Activated naive CD4-positive, alpha-beta T cell treated with anti-CD3 and anti-CD28 coated beads, Interleukin-2, amount 50 U/mL, for 72 hours (primary cell): Measurements from ENCODE around the gene NAIF1. TPM values are rescaled to one million over a fixed set of nuclear protein-coding genes. Genes with fewer than 3 reads are reported as not detected.
"Not testable (repeated sequence)": the region's sequence is repeated elsewhere in the genome, so short reads cannot be mapped to it uniquely, and the experiment has no call there.

ENCODE experiments used
- ATAC-seq, 2 donors: fragments of 150-1000 bp; cut with Tn5 transposase; 2 replicates each; pipeline ENCODE4 v1.10.0; 2021; ENCODE audit warnings: mild to moderate bottlenecking in 2 of 2, moderate library complexity in 2 of 2
- DNase-seq, 2 donors: peaks; one replicate each; pipeline ENCODE4 v3.0.0; 2021 to 2022; ENCODE audit warnings: low spot score in 2 of 2
- H3K27ac Mint-ChIP-seq, 2 donors: one replicate each; pipeline ENCODE4 v1.8.0; 2022; ENCODE audit warnings: mild to moderate bottlenecking in 2 of 2, mixed read lengths in 2 of 2
- H3K36me3 Mint-ChIP-seq, 2 donors: one replicate each; pipeline ENCODE4 v1.8.0; 2022; ENCODE audit warnings: mixed read lengths in 2 of 2
- H3K9me3 Mint-ChIP-seq, 2 donors: one replicate each; pipeline ENCODE4 v1.8.0; 2022; ENCODE audit warnings: mixed read lengths in 2 of 2
- total RNA-seq, 2 donors: library from RNA; stranded (reverse); gene quantifications; one replicate each; pipeline ENCODE4 v1.2.3, GENCODE V29; 2022

Gene NAIF1
- total RNA-seq, 2 donors from 2014 or later, result 9.8 to 12.7 TPM

GRCh38 chr9:128073253-128073886 is 6.2 kb upstream of the NAIF1 start:
- H3K9me3 Mint-ChIP-seq, result no peaks in the 10 kb centered on the region
- H3K27ac Mint-ChIP-seq, result peak overlapping the region in 1 of 2 donors; percentile 87
- peaks cover 10 to 40% of the 10 kb centered on the region in 2 donors for H3K36me3 Mint-ChIP-seq
- ATAC-seq (no peak), DNase-seq (no peak)

GRCh38 chr9:128072144-128073021 is 5.3 kb upstream of the NAIF1 start:
- H3K9me3 Mint-ChIP-seq, result no peaks in the 10 kb centered on the region
- DNase-seq (no peak), ATAC-seq (no peak)
- H3K36me3 Mint-ChIP-seq, result peaks cover 10 to 33% of the 10 kb centered on the region in 2 donors
- peak overlapping the region; percentile 87 to 88 for H3K27ac Mint-ChIP-seq

GRCh38 chr9:128071475-128071874 is 4.4 kb upstream of the NAIF1 start:
- not testable (repeated sequence) for ATAC-seq, H3K9me3 Mint-ChIP-seq, DNase-seq
- peaks cover 10 to 26% of the 10 kb centered on the region in 2 donors for H3K36me3 Mint-ChIP-seq
- H3K27ac Mint-ChIP-seq, result peak overlapping the region; percentile 87 to 88

GRCh38 chr9:128070874-128071273 is 3.8 kb upstream of the NAIF1 start:
- Mint-ChIP-seq H3K27ac (peak overlapping the region; percentile 59 to 61), H3K36me3 (peaks cover 15 to 30% of the 10 kb centered on the region in 2 donors), H3K9me3 (no peaks in the 10 kb centered on the region)
- no peak for DNase-seq
- no peak for ATAC-seq

GRCh38 chr9:128068386-128069205 is 1.5 kb upstream of the NAIF1 start:
- Mint-ChIP-seq H3K36me3 (peaks cover 20 to 30% of the 10 kb centered on the region in 2 donors), H3K27ac (peak overlapping the region in 1 of 2 donors; percentile 88), H3K9me3 (peaks cover 0 to 3% of the 10 kb centered on the region in 2 donors)
- DNase-seq, result peak; percentile 54 to 79
- peak; percentile 2 to 11 for ATAC-seq

GRCh38 chr9:128067645-128068385 is 695 bp upstream of the NAIF1 start, which contains the start of gene SLC25A25:
Gene SLC25A25, plus strand, starts transcription at chr9:128068232. Its CDS starts 88 bp downstream, at chr9:128068320.
- Mint-ChIP-seq H3K36me3 (peaks cover 20 to 28% of the 10 kb centered on the region in 2 donors), H3K9me3 (peaks cover 0 to 3% of the 10 kb centered on the region in 2 donors), H3K27ac (peak within 1 kb of the TSS in 1 of 2 donors; percentile 88)
- ATAC-seq (peak; percentile 80 to 85), DNase-seq (peak; percentile 100)

- Mint-ChIP-seq H3K36me3 (peaks cover 20 to 34% of the 10 kb centered on the region in 2 donors), H3K27ac (peak overlapping the region in 1 of 2 donors; percentile 92)
Measured at GRCh38 chr9:128065907-128066712, 1.0 kb downstream of the NAIF1 start.

GRCh38 chr9:128062846-128063831 is 4.0 kb downstream of the NAIF1 start:
- no peak overlapping the region for H3K27ac Mint-ChIP-seq
- peaks cover 0 to 3% of the 10 kb centered on the region in 2 donors for H3K9me3 Mint-ChIP-seq
- DNase-seq, result no peak
- peaks cover 11 to 23% of the 10 kb centered on the region in 2 donors for H3K36me3 Mint-ChIP-seq
- no peak for ATAC-seq

More at GRCh38 chr9:128065907-128066712, 1.0 kb downstream of the NAIF1 start:
- DNase-seq (no peak), ATAC-seq (no peak)
- peaks cover 0 to 3% of the 10 kb centered on the region in 2 donors for H3K9me3 Mint-ChIP-seq

- Mint-ChIP-seq H3K27ac (peak overlapping the region in 1 of 2 donors; percentile 84), H3K9me3 (peaks cover 0 to 3% of the 10 kb centered on the region in 2 donors), H3K36me3 (peaks cover 11 to 23% of the 10 kb centered on the region in 2 donors)
- ATAC-seq (no peak), DNase-seq (no peak)
Measured at GRCh38 chr9:128062279-128062678, 4.8 kb downstream of the NAIF1 start.

GRCh38 chr9:128061275-128061960 is 5.7 kb downstream of the NAIF1 start:
- peaks cover 0 to 3% of the 10 kb centered on the region in 2 donors for H3K9me3 Mint-ChIP-seq
- DNase-seq (no peak), ATAC-seq (peak; percentile 37 to 54)
- H3K36me3 Mint-ChIP-seq, result peaks cover 11 to 23% of the 10 kb centered on the region in 2 donors
- peak overlapping the region; percentile 84 to 93 for H3K27ac Mint-ChIP-seq

- no peak for DNase-seq
- peaks cover 0 to 12% of the 10 kb centered on the region in 2 donors for H3K36me3 Mint-ChIP-seq
- H3K9me3 Mint-ChIP-seq, result no peaks in the 10 kb centered on the region
Measured at GRCh38 chr9:128059365-128059983, 7.6 kb downstream of the NAIF1 start.

GRCh38 chr9:128057724-128058409 is 9.3 kb downstream of the NAIF1 start:
- no peak for DNase-seq

More at GRCh38 chr9:128059365-128059983, 7.6 kb downstream of the NAIF1 start:
- H3K27ac Mint-ChIP-seq, result no peak overlapping the region
- ATAC-seq, result no peak

More at GRCh38 chr9:128057724-128058409, 9.3 kb downstream of the NAIF1 start:
- H3K27ac Mint-ChIP-seq, result no peak overlapping the region
- H3K9me3 Mint-ChIP-seq, result no peaks in the 10 kb centered on the region
- ATAC-seq, result no peak
- H3K36me3 Mint-ChIP-seq, result peaks cover 0 to 7% of the 10 kb centered on the region in 2 donors
